ENCODE data around the gene NLGN1. TPM values are rescaled to one million over a fixed set of nuclear protein-coding genes. Genes with fewer than 3 reads are reported as not detected.

The NLGN1 gene
- total RNA-seq, 2 donors from 2014 or later = 0.67 to 1.3 TPM

DNA sequence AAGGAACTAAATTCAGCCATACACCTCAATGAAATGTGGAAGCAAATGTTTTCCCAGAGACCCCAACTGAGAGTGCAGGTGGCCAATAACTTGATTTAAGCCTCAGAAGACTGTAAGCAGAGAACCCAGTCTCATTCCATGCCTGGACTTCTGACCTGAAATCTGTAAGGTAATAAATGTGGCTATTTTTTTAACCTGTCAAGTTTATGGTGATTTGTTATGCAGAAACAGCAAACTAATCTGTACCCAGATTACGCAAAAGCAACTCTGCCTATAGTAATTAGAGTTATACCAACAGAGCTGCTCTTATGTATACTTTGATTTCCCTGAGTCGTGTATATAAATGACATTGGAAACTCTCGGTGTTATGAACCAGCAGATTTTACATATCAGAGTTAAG, 927.6 kb downstream of the NLGN1 start:
- no peak for DNase-seq
- no peak overlapping the region for H3K9ac ChIP-seq (ENCODE audit: low read depth in 2 of 2, low read length in 2 of 2)
- H3K4me3 ChIP-seq = no peak overlapping the region
- no peaks in the 10 kb centered on the region for H3K9me3 ChIP-seq
- no peaks in the 10 kb centered on the region for H3K36me3 ChIP-seq
- no peak overlapping the region for H3K27ac ChIP-seq
- no peaks in the 10 kb centered on the region for H3K4me1 ChIP-seq
- no peaks in the 10 kb centered on the region for H3K27me3 ChIP-seq
- intact Hi-C loops (cut with DNase I) = no loop called here
- TF ChIP-seq, protein P1, sequence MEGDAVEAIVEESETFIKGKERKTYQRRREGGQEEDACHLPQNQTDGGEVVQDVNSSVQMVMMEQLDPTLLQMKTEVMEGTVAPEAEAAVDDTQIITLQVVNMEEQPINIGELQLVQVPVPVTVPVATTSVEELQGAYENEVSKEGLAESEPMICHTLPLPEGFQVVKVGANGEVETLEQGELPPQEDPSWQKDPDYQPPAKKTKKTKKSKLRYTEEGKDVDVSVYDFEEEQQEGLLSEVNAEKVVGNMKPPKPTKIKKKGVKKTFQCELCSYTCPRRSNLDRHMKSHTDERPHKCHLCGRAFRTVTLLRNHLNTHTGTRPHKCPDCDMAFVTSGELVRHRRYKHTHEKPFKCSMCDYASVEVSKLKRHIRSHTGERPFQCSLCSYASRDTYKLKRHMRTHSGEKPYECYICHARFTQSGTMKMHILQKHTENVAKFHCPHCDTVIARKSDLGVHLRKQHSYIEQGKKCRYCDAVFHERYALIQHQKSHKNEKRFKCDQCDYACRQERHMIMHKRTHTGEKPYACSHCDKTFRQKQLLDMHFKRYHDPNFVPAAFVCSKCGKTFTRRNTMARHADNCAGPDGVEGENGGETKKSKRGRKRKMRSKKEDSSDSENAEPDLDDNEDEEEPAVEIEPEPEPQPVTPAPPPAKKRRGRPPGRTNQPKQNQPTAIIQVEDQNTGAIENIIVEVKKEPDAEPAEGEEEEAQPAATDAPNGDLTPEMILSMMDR (IDR thresholded peaks at IDR 0.05) = no peak

DNA sequence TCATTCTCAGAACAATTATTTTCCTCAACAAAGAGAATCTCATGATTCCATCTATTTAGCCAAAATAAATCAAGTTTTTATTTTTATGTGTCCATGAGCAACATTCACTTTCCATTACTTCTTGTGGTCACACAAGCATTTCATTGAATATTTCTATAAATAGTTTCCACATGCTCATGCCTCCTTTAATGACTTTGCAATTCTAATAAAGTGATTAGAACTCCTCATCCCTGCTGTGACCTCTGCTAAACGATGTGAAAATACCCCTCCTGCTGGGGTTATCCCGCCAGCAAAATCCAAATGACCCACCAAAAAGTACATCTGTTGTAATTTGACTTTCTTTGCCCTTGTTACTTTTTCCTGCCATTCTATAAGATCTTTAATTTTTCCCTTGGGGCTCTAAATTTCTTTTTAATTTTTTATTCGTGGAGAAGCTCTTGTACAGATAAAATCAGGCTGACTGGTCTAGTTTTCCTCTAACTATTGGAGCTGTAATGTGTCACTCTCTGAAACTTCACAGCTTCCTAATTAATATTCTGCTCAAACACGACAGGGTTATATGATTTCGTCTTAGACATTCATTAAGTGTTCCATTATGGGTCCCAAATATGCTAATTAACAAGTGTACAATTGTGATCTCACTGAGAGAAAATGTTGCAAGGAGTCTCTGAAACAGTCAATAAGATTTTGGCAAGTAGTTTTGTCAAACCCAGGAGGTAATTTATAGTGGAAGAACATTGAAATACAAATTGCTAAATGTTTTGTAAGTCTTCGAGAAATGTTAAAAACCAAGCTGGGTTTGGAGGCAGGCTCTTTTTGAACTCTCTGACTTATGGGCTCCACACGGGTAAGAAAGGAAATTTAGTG, 928.5 kb downstream of the NLGN1 start:
- Histone ChIP-seq H3K4me1 (no peaks in the 10 kb centered on the region), H3K9ac (ENCODE audit: low read depth in 2 of 2, low read length in 2 of 2) (no peak overlapping the region), H3K27ac (no peak overlapping the region), H3K4me3 (no peak overlapping the region), H3K36me3 (no peaks in the 10 kb centered on the region), H3K9me3 (no peaks in the 10 kb centered on the region), H3K27me3 (no peaks in the 10 kb centered on the region)
- TF ChIP-seq, protein P1 (IDR thresholded peaks at IDR 0.05) = no peak
- DNase-seq = no peak
- intact Hi-C loops (cut with DNase I) = no loop called here

DNA sequence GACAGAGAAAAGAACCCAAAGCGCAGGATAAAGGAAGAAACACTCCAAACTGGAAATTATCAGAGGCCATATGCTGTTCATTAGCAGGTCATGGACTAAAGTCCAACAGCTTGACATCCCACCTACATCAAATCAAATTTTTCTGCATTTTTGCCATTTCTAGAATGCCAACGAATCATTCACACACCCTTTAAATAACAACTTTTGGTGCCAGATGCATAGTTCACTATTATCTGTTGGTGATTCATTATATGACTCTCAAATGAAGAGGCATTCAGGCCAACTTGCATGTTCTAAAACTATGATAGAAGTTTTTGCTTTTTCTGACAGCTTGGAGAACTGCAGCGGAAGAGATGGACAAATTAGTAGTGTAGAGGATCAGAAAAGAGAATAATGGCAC, 931.8 kb downstream of the NLGN1 start:
- no peak for DNase-seq
- Histone ChIP-seq H3K9me3 (no peaks in the 10 kb centered on the region), H3K36me3 (no peaks in the 10 kb centered on the region), H3K4me3 (no peak overlapping the region), H3K27me3 (no peaks in the 10 kb centered on the region), H3K9ac (ENCODE audit: low read depth in 2 of 2, low read length in 2 of 2) (no peak overlapping the region), H3K4me1 (no peaks in the 10 kb centered on the region), H3K27ac (no peak overlapping the region)
- intact Hi-C loops (cut with DNase I) = no loop called here
- TF ChIP-seq, protein P1 (IDR thresholded peaks at IDR 0.05) = no peak

DNA sequence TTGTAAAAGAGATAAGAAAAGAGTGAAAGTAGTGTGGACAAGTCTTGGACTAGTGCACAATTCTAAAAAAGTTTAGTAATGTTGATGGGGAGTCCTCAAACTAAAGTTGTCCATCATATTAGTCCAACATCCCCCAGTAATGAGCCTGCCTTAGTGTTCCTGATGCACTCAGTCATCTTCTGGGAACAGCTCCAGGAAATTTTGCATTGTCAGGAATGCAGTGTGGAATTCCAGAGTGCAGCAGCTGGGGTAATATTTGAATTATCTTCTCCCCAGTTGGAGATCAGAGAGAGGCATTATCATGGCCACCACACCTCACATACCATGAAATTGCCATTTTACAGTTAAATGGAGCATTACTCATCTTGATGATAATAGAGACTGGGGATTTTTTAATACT, 932.8 kb downstream of the NLGN1 start:
- Histone ChIP-seq H3K27me3 (no peaks in the 10 kb centered on the region), H3K9me3 (no peaks in the 10 kb centered on the region), H3K36me3 (no peaks in the 10 kb centered on the region), H3K4me3 (no peak overlapping the region), H3K4me1 (no peaks in the 10 kb centered on the region), H3K27ac (no peak overlapping the region), H3K9ac (ENCODE audit: low read depth in 2 of 2, low read length in 2 of 2) (no peak overlapping the region)
- TF ChIP-seq, protein P1 (IDR thresholded peaks at IDR 0.05) = no peak
- intact Hi-C loops (cut with DNase I) = no loop called here
- no peak for DNase-seq

DNA sequence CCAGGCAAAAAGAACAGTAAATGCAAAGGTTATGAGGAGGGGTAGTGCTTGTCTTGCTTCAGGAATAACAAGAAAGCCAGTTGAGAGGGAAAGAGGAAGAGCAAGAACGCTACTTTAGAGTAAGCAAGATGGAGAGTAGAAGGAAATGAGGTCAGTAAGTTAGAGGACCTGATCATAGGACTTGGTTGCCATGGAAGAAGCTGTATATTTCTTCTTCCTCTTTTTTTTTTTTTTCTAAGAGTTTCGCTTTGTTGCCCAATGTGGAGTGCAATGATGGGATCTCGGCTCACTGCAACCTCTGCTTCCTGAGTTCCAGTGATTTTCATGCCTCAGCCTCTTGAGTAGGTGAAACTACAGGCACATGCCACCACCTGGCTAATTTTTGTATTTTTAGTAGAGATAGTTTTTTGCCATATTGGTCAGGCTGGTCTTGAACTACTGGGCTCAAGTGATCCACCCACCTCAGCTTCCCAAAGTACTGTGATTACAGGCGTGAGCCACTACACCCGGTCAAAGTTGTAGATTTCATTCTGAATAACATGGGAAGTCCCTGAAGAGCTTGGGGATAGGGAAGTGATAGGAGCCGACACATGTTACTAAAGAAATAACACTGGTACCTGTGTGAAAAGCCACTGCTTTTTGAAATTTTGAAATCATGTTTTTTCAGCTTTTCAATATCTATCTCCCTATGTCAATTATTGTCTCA, 933.7 kb downstream of the NLGN1 start:
- H3K4me3 ChIP-seq = no peak overlapping the region
- no peak for DNase-seq
- no peaks in the 10 kb centered on the region for H3K9me3 ChIP-seq
- TF ChIP-seq, protein P1 (IDR thresholded peaks at IDR 0.05) = no peak
- H3K4me1 ChIP-seq = no peaks in the 10 kb centered on the region
- intact Hi-C loops (cut with DNase I) = no loop called here
- H3K27me3 ChIP-seq = no peaks in the 10 kb centered on the region
- H3K27ac ChIP-seq = no peak overlapping the region
- H3K36me3 ChIP-seq = no peaks in the 10 kb centered on the region
- no peak overlapping the region for H3K9ac ChIP-seq (ENCODE audit: low read depth in 2 of 2, low read length in 2 of 2)
